PC-9 (cell line): ENCODE results near the gene MESP2. TPM values are rescaled to one million over a fixed set of nuclear protein-coding genes. Genes with fewer than 3 reads are reported as not detected.

Experiments
- BruUV-seq: library from RNA; stranded (reverse); fragments of 400-500 nt; replicated peaks from 2 replicates; lab custom pipeline; 2021; lab: Mats Ljungman, UMichigan
- CTCF ChIA-PET: fragments of 300-600 bp; sonication (Branson Sonifier 250); formaldehyde crosslinking; loops from one replicate; lab custom pipeline; 2022; ENCODE audit warnings: antibody characterized with exemption; lab: Charles Lee
- POLR2A ChIA-PET: fragments of 300-600 bp; sonication (Branson Sonifier 250); formaldehyde crosslinking; loops from one replicate; lab custom pipeline; 2022; ENCODE audit warnings: antibody characterized with exemption; ENCODE audit not compliant: unreplicated experiment; lab: Charles Lee
- DNase-seq, 2 experiments: peaks; one replicate each; pipeline versions ENCODE4 v3.0.0 to v3.0.0-alpha.2; 2015 to 2022; ENCODE audit warnings: mixed read lengths in 1 of 2
- H2AFZ ChIP-seq: fragments of 200-600 bp; sonication (generic); 2 replicates; pipeline ENCODE4 v1.8.1; 2017; ENCODE audit warnings: antibody characterized with exemption
- H3F3A ChIP-seq: fragments of 200-600 bp; sonication (generic); 2 replicates; pipeline ENCODE4 v1.8.1; 2017; ENCODE audit warnings: antibody characterized with exemption, mild to moderate bottlenecking, low read depth; ENCODE audit not compliant: insufficient read depth
- H3K27ac ChIP-seq: fragments of 200-600 bp; sonication (generic); 2 replicates; pipeline ENCODE4 v1.6.1; 2016; ENCODE audit warnings: mixed run types
- H3K27me3 ChIP-seq: fragments of 200-600 bp; sonication (generic); 2 replicates; pipeline ENCODE4 v1.6.1; 2016; ENCODE audit warnings: low read depth, mixed run types; ENCODE audit not compliant: insufficient read depth
- H3K36me3 ChIP-seq: fragments of 200-600 bp; sonication (generic); 2 replicates; pipeline ENCODE4 v1.6.1; 2016; ENCODE audit warnings: low read depth, mixed run types
- H3K4me1 ChIP-seq: fragments of 200-600 bp; sonication (generic); replicated peaks from 2 replicates; pipeline ENCODE4 v1.6.1; 2016; ENCODE audit warnings: mixed run types; ENCODE audit not compliant: insufficient read depth
- H3K4me2 ChIP-seq: fragments of 200-600 bp; sonication (generic); 2 replicates; pipeline ENCODE4 v1.6.1; 2017; ENCODE audit warnings: mixed run types
- H3K4me3 ChIP-seq: fragments of 200-600 bp; sonication (generic); 2 replicates; pipeline ENCODE4 v1.6.1; 2016; ENCODE audit warnings: mixed run types
- H3K79me2 ChIP-seq: fragments of 200-600 bp; sonication (generic); 2 replicates; pipeline ENCODE4 v1.6.1; 2017; ENCODE audit warnings: low read depth, mixed run types
- H3K9me2 ChIP-seq: fragments of 200-600 bp; sonication (generic); 2 replicates; pipeline ENCODE4 v1.8.1; 2017; ENCODE audit warnings: mild to moderate bottlenecking; ENCODE audit not compliant: insufficient read depth
- H3K9me3 ChIP-seq: fragments of 200-600 bp; sonication (generic); 2 replicates; pipeline ENCODE4 v1.8.1; 2016; ENCODE audit warnings: low read depth; ENCODE audit not compliant: insufficient read depth
- H4K20me1 ChIP-seq: fragments of 200-600 bp; sonication (generic); 2 replicates; pipeline ENCODE4 v1.8.1; 2017; ENCODE audit not compliant: insufficient read depth
- CTCF ChIP-seq: fragments of 200-600 bp; sonication (generic); conservative IDR thresholded peaks from 2 replicates; pipeline ENCODE4 v1.6.1; 2017; ENCODE audit warnings: mixed run types, antibody characterized with exemption, mild to moderate bottlenecking, moderate library complexity
- EZH2 ChIP-seq: fragments of 200-600 bp; sonication (generic); IDR thresholded peaks from 2 replicates; pipeline ENCODE4 v1.8.0; 2017; ENCODE audit warnings: antibody characterized with exemption, low read depth
- intact Hi-C: fragments of 100-400 bp; cut with micrococcal nuclease; formaldehyde crosslinking; loops from one replicate; pipeline ENCODE4 v1.10.0; 2022; ENCODE audit not compliant: unreplicated experiment
- total RNA-seq: library from RNA; stranded (reverse); gene quantifications from 2 replicates; pipeline ENCODE4 v1.2.3, GENCODE V29; 2021

The MESP2 gene
- total RNA-seq, 1 experiment from 2014 or later, result 1.3 TPM

GRCh38 chr15:89795996-89796395 is 19.9 kb downstream of the MESP2 start:
- no peak overlapping the region for H3K4me2 ChIP-seq
- ChIA-PET CTCF (interaction anchor here (0.6 kb wide), 1 partner anchor 55 kb away, joined by 4 read pairs; no protein-coding TSS in a partner anchor), POLR2A (no interaction called here)
- no peaks in the 10 kb centered on the region for H3K27me3 ChIP-seq
- H3K9me2 ChIP-seq, result no peaks in the 10 kb centered on the region
- H3K27ac ChIP-seq, result peak overlapping the region; percentile 23; the same call in 1 of the 2 replicates
- no peaks in the 10 kb centered on the region for H4K20me1 ChIP-seq
- H3K36me3 ChIP-seq, result peaks cover 46% of the 10 kb centered on the region
- H3K79me2 ChIP-seq, result no peaks in the 10 kb centered on the region
- TF ChIP-seq CTCF (no peak), EZH2 (no peak)
- intact Hi-C loops, result loop anchor here (5.0 kb wide), 1 partner anchor 34 kb away; no protein-coding TSS in a partner anchor
- peaks cover 46% of the 10 kb centered on the region for H3F3A ChIP-seq
- H3K4me1 ChIP-seq, result peaks cover 9% of the 10 kb centered on the region
- no TSS peak for BruUV-seq
- no peak for DNase-seq
- H2AFZ ChIP-seq, result no peak overlapping the region
- no peak overlapping the region for H3K4me3 ChIP-seq
- no peaks in the 10 kb centered on the region for H3K9me3 ChIP-seq

- TF ChIP-seq EZH2, result no peak
- TF ChIP-seq CTCF, result no peak
- Histone ChIP-seq H3K4me3 (no peak overlapping the region), H3K27ac (no peak overlapping the region; the same call in 1 of the 2 replicates), H3K36me3 (peaks cover 46% of the 10 kb centered on the region), H3K9me2 (no peaks in the 10 kb centered on the region), H2AFZ (no peak overlapping the region), H3F3A (peaks cover 36% of the 10 kb centered on the region), H3K79me2 (no peaks in the 10 kb centered on the region), H3K4me2 (no peak overlapping the region), H3K4me1 (peaks cover 9% of the 10 kb centered on the region), H3K27me3 (no peaks in the 10 kb centered on the region), H4K20me1 (no peaks in the 10 kb centered on the region), H3K9me3 (no peaks in the 10 kb centered on the region)
- ChIA-PET CTCF (no interaction called here), POLR2A (no interaction called here)
- intact Hi-C loops, result loop anchor here (5.0 kb wide), 1 partner anchor 35 kb away; no protein-coding TSS in a partner anchor
- no TSS peak for BruUV-seq
- DNase-seq, result no peak
Observed at GRCh38 chr15:89797678-89798201, 21.6 kb downstream of the MESP2 start.

GRCh38 chr15:89799011-89799911 is 23.1 kb downstream of the MESP2 start:
- H3K79me2 ChIP-seq, result no peaks in the 10 kb centered on the region
- no peak overlapping the region for H3K27ac ChIP-seq
- no peak for TF ChIP-seq EZH2
- no peak for TF ChIP-seq CTCF
- intact Hi-C loops, result loop anchor here (5.0 kb wide), 1 partner anchor 37 kb away; no protein-coding TSS in a partner anchor
- peaks cover 32% of the 10 kb centered on the region for H3F3A ChIP-seq
- no peak for DNase-seq
- H3K36me3 ChIP-seq, result peaks cover 38% of the 10 kb centered on the region
- no peaks in the 10 kb centered on the region for H3K9me3 ChIP-seq
- H4K20me1 ChIP-seq, result no peaks in the 10 kb centered on the region
- peaks cover 9% of the 10 kb centered on the region for H3K4me1 ChIP-seq
- ChIA-PET CTCF (no interaction called here), POLR2A (no interaction called here)
- no peak overlapping the region for H3K4me2 ChIP-seq
- H2AFZ ChIP-seq, result no peak overlapping the region
- H3K4me3 ChIP-seq, result no peak overlapping the region
- BruUV-seq, result no TSS peak
- H3K9me2 ChIP-seq, result no peaks in the 10 kb centered on the region
- no peaks in the 10 kb centered on the region for H3K27me3 ChIP-seq
